ENCODE results near the gene LPP.

Gene LPP

DNA sequence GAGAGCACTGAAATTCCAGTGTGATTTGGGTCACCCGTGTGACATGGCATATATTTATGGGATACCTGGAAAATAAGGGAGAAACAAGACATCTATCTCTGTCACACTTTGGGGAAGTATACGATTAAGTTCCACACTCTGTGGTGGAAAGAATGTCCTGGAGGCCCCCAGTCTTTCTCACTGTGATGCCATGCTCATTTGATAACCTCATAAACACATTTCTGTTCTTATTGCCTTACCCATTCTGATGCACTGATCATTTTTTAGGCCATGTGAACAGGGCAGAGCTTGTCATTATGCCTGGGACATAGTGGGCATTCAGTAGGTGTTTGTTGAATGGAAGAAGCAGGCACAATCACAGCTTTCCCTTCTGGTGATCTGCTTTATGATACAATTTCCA lies 668.5 kb downstream of the LPP start:
- no peak for DNase-seq

DNA sequence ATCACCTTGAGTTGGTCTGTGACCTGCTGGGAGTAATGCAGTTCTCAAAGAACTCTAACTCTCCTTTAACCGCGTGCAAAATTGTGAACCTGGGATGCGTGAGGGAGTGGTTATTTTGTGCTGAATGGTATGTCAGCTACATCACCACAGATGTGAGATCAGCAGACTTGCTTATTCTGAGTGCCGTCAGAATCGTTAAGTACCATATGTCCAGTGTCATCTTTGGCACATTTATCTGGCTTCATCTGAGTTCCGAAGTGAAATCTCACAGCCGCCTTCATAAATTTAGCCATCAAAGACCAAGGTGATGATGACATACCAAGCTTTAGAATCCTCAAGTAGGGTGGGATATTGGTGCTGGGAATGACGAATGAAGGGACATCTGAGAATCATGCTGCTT lies 670.6 kb downstream of the LPP start:
- DNase-seq, result no peak

DNA sequence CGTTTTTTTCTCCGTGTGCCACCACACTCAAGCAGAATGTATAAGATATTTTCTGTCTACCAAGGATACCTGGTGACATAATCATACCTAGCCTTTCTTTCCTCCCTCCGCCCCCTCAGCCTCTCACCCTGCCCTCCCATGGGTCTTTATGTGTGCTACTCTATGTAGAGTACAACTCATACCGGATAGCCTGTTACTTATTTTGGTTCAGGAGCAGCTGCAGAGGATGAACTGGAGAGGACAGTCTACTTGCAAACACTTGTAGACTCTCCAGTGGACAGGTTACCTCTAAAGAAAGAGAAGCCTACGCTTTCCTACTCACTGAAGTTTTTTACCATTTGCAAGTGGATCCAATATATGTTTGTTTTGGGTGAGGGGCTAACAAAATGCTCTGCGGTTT lies 671.9 kb downstream of the LPP start:
- DNase-seq, result no peak

DNA sequence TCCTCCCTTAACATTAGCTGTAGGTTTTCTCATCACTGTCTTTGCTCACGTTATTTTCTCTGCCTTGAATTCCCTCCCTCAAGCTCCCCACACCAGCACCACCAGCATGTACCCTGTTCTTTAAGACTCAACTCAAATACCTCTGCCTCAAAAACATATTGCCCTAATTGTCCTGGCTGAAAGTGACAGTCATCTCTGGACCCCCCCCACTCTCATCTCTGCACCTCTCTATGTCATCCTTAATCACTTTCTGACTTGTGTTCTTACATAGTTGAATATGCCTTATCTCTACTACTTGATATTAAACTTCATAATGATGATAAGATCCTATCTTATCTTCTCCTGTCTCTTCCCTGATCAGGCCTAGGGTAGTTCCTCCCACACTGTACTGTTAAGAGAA lies 672.6 kb downstream of the LPP start:
- DNase-seq, result peak; percentile 32

DNA sequence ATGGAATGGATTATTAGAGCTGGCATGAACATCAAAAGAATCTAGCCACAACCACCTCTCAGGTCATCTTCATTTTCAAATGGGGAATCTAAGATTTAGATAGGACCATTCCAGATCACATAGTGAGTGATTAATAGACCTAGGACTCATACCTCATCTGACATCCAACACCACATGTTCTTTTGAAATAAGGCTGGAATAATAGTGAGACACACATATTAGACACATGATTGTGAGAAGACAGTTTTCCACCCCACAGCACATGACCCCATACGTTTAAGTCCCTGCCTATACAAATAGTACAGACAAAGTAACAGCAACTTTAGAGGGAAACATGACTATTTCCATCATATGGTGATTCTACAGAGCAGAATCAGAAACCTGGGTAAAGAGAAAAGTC lies 673.1 kb downstream of the LPP start:
- DNase-seq, result no peak

DNA sequence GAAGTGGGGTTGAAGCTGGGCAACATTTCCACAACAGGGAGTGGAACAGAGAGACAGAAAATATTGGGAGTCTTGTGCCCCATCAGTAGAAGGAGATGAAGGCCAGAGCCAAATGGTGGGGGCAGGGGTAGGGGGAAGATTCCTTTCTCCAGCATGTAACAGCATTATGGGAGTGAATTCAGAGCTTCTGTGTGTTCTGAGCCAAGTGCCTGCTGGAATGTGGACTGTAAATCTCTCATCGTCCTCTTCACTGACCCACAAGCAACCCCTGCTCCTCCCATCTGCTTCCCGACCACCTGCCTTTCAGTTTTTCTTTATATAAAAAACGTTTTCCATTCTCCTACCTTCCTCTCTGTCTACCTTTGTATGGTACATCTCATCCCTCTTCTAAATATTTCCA lies 673.6 kb downstream of the LPP start:
- no peak for DNase-seq

DNA sequence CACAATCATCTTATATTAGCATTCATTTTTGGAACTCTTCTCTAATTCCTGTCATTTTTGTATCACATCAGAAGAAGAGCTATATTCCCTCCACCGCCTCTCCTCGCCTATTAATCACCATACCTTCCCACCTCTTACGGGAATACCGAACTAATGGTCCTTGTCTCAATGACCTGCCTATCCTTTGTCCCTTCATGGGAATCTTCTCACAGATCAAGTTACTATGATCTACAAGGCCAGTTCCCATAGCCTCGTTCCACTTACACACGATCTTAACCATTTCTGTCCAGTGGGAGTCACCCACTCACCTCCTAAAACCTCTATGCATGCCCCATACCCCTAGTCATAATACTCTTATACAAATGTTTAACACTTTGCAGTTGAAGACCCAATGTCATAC lies 675.2 kb downstream of the LPP start:
- no peak for DNase-seq

DNA sequence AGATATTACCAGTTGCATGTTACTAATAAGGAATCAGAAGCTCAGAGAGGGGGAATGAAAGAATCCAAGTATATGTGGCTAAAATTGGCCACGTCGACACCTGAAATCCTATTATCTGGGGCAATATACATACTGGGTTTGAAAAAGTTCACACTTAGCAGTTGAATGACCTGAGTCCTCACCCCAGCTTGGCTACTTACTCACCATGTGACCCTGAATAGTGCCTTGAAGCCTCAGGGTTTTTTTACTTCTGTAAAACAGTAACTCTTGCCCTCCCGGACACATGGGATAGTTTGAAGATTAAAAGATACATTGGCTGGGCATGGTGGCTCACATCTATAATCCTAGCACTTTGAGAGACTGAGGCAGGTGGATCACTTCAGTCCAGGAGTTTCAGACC lies 675.6 kb downstream of the LPP start:
- DNase-seq, result no peak

DNA sequence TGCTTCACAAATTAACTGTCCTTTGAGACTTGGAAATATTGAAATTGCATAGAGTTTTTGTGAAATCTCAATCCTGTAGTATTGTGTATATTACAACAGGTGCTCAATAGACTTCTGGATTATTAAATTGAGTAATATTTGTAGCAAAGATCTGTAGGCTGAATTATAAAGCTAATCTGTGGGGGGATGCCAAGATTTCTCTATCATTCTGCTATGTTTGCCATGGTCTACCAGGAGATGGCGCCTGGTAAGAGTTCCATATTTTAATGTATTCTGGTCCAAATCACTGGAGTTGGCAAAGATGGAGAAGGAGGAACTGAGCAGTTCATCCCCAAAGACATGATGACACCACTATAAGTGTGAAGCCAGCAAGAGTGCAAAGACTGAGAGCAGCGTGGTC lies 676.9 kb downstream of the LPP start:
- DNase-seq, result no peak

DNA sequence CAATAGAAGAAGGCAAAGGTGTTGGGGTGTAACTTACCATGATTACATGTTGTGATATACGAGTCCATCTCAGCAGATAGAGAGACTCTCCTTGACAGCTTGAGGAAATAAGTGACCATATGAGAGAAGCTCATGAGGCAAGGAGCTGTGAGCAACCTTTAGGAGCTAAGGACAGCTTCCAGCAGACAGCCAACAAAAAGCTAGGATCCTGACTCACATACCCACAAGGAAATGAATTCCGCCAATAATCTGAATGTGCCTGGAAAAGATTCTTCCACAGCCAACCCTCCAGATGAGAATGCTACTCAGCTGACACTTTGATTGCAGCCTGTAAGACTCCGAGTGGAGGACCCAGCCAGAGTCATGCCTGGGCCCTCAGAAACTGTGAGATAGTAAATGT lies 678.2 kb downstream of the LPP start:
- no peak for DNase-seq

DNA sequence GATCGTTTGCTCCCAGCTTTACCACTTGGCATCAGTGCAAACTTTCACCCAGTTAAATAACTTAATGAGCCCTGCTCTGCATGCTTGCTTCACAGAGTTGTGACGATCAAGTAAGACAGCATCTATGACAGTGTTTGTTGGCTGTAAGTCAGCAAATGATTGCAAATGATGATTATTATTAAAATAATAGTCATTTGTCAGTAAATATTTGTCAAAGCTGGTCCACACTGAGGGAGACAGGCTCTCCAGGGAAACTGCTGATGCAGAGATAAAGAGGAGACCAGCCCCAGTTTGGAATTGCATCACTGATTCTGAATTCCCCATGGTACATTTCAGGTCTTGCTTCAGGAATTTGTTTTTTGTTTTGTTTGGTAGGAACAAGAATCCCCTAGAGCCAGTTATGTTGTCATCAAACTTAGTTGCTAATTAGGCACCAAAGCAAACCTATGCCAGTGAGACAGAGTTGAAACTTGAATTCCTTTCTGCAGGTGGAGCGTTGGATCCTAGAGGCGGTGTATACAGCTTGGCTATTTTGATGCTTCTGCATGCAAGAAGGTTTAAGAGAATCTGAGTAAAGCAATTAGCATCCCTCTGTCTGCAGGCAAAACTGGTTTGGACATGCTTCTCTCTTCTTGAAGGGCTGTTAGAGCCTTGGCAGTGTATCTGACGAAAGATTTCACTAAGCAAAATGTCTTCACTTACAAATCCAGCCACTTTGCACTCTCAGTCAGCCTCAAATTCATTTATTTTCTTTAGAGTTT lies 679.2 kb downstream of the LPP start:
- no peak for DNase-seq

DNA sequence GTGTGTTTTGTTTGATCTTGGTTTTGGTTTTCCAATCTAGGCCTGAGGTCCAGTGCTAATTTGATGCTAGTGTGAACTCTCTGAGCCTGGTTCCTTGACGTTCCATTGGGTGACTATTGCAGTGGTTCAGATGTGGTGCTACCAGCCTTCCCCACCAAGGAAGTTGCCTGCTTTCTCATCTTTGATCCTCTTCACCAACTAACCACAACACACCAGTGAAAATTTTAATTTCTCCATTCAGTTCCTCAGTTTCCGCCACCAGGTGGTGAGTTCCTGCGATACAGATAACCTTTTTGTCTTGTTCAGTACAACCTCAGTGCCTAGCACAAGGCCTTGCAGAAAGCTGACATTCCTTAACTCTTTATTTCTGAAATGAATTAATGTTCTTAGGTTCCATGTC lies 680.4 kb downstream of the LPP start:
- peak; percentile 26 for DNase-seq

DNA sequence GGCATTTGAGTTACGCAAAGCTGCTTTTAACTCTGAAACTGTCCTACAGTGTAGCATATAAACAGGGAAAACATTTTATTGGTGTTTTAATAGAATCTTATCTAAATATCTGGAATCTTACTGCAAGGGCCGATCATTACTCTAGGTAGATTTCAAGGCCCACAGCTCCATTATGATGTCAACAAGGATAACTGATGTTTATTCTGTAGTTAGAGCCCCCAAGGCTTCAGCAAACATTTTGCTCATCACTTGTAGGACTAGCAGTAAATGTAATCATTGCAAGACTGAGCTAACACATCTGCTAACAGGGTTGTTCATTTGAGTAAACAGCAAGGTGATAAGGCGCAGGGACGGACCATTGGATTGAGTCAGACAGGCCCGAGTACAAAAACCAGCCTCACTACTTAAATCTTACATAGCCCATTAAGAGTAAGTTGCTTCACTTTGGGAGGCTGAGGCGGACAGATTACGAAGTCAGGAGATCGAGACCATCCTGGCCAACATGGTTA lies 685.3 kb downstream of the LPP start:
- no peak for DNase-seq

DNA sequence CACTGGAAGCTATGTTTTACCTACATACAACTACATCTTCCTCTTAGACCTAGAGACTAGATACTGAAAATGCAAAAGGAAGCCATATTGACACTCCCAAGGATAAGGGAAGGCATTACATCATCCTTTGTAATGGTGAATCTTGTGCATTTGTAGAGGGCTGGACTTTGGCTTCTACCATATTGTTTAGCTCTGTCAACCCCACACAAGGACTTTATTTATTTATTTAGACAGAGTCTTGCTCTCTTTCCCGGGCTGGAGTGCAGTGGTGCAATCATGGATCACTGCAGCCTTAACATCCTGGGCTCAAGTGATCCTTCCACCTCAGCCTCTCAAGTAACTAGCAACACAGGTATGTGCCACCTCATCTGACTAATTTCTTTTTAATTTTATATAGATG lies 686.3 kb downstream of the LPP start:
- no peak for DNase-seq

DNA sequence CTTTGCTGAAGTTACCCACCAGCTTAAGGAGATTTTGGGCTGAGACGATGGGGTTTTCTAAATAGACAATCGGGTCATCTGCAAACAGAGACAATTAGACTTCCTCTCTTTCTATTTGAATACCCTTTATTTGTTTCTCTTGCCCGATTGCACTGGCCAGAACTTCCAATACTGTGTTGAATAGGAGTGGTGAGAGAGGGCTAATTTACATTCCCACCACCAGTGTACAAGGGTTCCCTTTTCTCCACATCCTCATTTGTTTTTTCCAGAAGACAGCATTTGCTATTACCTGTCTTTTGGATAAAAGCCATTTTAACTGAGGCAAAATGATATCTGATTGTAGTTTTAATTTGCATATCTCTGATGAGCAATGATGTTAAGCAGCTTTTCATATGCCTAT lies 687.9 kb downstream of the LPP start:
- DNase-seq, result no peak

DNA sequence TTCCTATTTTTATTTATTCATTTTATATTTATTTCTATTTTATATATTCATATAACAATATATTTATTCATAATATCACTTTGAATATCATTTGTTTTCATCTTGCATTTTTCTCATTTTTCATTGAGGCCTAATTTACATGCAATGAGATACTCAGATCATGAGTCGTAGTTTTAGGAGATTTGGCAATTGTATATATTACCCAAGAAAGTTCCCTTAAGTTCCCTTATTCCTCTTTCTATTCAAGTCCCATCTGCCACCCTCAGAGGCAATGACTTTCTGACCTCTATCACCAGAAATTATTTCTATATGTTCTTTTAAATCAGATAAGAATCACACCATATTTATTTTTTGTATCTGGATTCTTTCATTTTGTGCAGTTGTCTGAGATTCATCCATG lies 688.7 kb downstream of the LPP start:
- no peak for DNase-seq

DNA sequence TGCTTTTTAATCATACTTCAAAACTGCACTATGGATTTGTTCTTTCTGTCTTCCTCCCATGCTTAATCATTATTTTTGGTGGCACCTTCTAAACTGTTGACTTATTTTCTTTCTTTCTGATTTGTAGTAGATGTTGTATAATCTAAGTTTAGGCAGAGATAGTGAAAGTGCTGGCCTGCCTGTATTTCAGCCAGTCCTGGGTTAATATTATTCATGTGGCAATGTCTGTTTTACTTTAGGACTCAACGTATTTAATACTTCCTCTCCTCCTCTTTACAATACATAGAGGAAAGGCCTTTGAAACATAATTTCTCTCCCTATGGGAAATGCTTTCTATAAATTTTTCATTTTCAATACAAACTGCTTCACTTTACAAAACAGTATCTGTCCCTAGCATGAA lies 690.1 kb downstream of the LPP start:
- no peak for DNase-seq

DNA sequence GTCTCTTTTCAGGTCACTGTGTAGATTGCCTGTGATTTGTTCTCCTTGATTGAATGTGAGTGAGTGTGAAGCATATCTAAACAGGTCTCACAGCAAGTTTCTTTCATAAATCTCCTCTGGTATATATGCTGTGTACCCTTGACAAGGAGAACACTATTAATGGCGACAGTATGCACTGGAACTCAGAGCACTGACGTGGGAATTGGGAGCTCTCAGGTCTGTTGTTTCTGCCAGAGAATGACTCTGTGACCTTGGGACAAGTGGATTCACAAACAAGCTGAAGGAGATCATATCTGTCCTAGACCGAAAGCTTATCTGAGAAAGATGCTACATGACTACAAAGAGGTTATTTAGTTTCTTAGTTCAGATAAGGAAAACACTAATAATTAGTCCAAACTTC lies 691.6 kb downstream of the LPP start:
- no peak for DNase-seq

DNA sequence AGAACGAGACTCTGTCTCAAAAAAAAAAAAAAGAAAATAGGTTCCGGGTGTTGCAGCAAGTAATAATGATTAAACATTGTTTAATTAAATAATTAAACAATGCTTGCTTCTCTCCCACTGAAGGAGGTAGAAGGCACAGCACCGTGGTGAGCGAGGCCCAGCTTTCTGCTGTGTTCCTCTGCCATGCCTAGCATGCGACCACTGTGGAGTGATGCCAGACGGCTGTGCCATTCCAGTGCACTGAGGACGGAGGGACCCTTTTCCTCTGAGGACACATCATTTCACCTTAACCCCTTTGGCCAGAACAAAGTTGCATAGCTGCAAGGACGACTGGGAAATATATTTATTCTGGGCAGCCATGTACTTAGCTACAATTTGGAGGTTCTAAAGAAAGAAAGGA lies 695.0 kb downstream of the LPP start:
- DNase-seq, result no peak

DNA sequence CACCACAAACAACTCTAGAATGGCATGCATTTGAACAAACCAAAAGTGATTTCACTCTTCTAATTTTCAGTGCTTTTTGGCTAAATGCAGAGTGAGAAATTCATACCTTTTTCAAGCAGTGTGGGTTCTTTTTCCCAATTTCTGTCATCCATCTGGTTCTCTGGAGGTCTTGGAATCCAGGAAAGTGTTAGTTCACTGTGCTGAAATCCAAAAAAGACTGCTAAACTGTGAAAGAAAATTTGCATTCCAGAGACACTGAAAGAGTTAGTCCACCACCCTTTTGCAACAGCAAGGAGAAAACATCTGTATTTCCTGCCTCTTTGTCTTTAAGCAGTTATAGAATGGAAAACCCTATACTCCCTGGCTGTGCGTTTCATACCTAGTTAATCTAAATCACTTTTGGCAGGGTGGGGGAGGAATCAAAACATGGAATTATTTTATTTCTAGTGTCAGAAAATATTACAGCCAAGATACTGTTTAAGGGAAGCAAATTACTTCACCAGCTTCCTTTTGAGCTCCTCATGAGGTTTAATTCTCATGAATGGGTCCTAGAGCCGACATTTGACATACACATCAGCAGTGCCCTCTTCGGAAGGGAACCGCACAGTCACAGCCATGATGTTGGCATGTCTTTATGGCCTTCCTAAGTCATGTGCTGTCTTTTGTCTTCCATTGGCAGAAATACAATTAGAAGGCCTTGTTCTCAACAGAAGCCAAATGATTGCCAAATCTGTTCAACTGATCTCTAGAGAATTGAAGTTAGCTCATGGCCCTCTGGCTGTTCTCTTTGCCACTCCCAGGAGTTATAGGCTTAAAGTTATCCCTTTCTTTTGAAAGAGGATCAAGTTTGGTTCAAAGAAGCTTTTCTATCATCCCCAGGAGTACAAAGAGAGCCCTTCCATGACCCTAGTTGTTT lies 700.2 kb downstream of the LPP start:
- no peak for DNase-seq

DNA sequence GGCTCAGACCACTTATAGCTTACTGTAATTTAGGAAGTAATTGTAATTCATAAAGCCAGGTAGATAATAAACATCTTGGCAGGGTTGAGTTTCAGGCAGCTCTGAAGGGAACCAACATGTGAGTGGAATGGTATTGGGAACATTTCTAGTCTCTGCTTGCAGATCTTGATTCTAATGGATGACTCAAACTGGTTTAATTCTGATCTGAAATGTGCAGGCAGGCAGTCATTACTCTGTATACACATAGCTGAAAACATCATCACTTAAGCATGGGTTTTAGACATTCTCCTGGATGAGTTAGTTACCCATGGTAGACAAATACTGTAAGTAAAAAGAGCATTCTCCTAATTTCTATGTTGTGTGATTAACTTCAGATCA lies 700.8 kb downstream of the LPP start:
- no peak for DNase-seq

DNA sequence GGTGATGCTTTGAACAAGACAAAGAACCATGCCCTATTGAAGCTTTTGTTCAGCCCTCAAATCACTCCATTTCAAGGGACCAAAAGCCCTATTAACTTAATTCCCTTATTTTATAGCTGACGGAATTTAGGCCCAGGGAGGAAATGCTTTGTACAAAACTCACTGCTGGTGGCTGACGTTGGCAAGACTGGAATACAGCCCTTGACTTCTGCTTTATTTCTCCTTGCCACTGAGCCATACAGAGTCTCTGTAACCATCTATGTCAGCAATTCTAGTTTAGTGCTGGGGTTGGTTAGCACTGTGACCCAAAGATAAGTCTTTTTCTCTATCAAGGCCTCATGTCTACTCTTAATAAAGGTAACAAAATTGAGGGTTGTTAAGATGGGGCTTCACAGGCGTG lies 701.7 kb downstream of the LPP start:
- DNase-seq, result no peak

DNA sequence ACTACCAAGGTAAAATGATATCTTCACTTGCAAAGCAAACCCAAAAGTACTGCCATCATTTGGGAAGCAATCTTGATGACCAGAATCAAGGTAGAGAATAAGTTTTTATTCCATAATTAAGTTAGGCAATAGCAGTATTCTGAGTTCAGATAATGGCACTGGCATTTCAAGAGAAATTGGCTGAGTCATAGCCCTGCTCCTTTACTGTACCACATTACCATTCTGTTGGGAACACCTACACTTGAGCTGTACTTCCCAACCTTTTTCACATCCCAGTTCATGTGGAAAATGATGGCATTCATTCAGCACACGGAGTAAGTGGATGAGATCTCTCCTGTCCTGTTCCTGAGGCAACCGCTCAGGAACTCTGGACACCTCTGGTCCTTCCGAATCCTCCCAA lies 706.2 kb downstream of the LPP start:
- no peak for DNase-seq
